Measurements from ENCODE around the gene DCX. TPM values are rescaled to one million over a fixed set of nuclear protein-coding genes. Genes with fewer than 3 reads are reported as not detected.

The DCX gene
- polyA plus RNA-seq, 3 donors = not detected

- no peaks in the 10 kb centered on the region for H3K9me3 Mint-ChIP-seq
- Histone ChIP-seq H3K27ac (ENCODE audit: low read depth in 1 of 2, low read length in 2 of 2) (no peak overlapping the region), H3K4me2 (replicated peaks; ENCODE audit: extremely low read depth, low read length, poor library complexity, severe bottlenecking) (no peak overlapping the region), H3K27me3 (ENCODE audit: control insufficient read depth in 2 of 2, insufficient read depth in 2 of 2, low read length in 2 of 2) (peaks cover 0 to 4% of the 10 kb centered on the region in 2 donors), H3K36me3 (replicated peaks in 1 of 2; ENCODE audit: control insufficient read depth in 1 of 2, insufficient read depth in 2 of 2, low read length in 2 of 2) (no peaks in the 10 kb centered on the region), H2AFZ (ENCODE audit: insufficient read depth, low read depth, low read length, poor library complexity, severe bottlenecking) (no peak overlapping the region), H3K4me3 (replicated peaks in 1 of 3; ENCODE audit: low read depth in 2 of 3, low read length in 3 of 3) (no peak overlapping the region), H3K79me2 (ENCODE audit: insufficient read depth, low read length) (no peaks in the 10 kb centered on the region), H3K9me3 (replicated peaks in 1 of 2; ENCODE audit: control insufficient read depth in 1 of 2, insufficient read depth in 1 of 2, low read length in 2 of 2) (no peaks in the 10 kb centered on the region), H3K4me1 (ENCODE audit: control insufficient read depth in 1 of 2, insufficient read depth in 2 of 2, low read length in 2 of 2) (no peaks in the 10 kb centered on the region), H4K20me1 (ENCODE audit: insufficient read depth, low read length) (no peaks in the 10 kb centered on the region), H3K9ac (ENCODE audit: insufficient read depth, low read length, poor library complexity, severe bottlenecking) (no peak overlapping the region)
- intact Hi-C loops (cut with micrococcal nuclease) = no loop called here
- no peak overlapping the region for H3K27ac Mint-ChIP-seq
- H3K4me1 Mint-ChIP-seq = no peaks in the 10 kb centered on the region
- TF ChIP-seq CTCF (IDR thresholded peaks at IDR 0.05) = no peak
- H3K4me3 Mint-ChIP-seq = no peak overlapping the region
- no CpG with 5 or more reads among the region's 2 CpGs for WGBS (ENCODE audit: insufficient coverage)
- no peak for DNase-seq
- H3K27me3 Mint-ChIP-seq (ENCODE audit: low read depth in 3 of 3) = peaks cover 0 to 12% (median 1%) of the 10 kb centered on the region in 3 donors
- H3K36me3 Mint-ChIP-seq = no peaks in the 10 kb centered on the region
These were observed 46.1 kb downstream of the DCX start for GRCh38 chrX:111365770-111366325.

GRCh38 chrX:111363741-111364140 lies 48.3 kb downstream of the DCX start:
- H3K4me3 ChIP-seq (replicated peaks in 1 of 3; ENCODE audit: low read depth in 2 of 3, low read length in 3 of 3) = no peak overlapping the region
- no peaks in the 10 kb centered on the region for H3K79me2 ChIP-seq (ENCODE audit: insufficient read depth, low read length)
- H3K9me3 ChIP-seq (replicated peaks in 1 of 2; ENCODE audit: control insufficient read depth in 1 of 2, insufficient read depth in 1 of 2, low read length in 2 of 2) = no peaks in the 10 kb centered on the region
- no peak overlapping the region for H3K4me3 Mint-ChIP-seq
- H3K9ac ChIP-seq (ENCODE audit: insufficient read depth, low read length, poor library complexity, severe bottlenecking) = no peak overlapping the region
- H3K4me1 ChIP-seq (ENCODE audit: control insufficient read depth in 1 of 2, insufficient read depth in 2 of 2, low read length in 2 of 2) = no peaks in the 10 kb centered on the region
- no peak overlapping the region for H3K4me2 ChIP-seq (replicated peaks; ENCODE audit: extremely low read depth, low read length, poor library complexity, severe bottlenecking)
- H2AFZ ChIP-seq (ENCODE audit: insufficient read depth, low read depth, low read length, poor library complexity, severe bottlenecking) = no peak overlapping the region
- H3K4me1 Mint-ChIP-seq = no peaks in the 10 kb centered on the region
- H3K9me3 Mint-ChIP-seq = no peaks in the 10 kb centered on the region
- no peak overlapping the region for H3K27ac Mint-ChIP-seq
- no peak for TF ChIP-seq CTCF (IDR thresholded peaks at IDR 0.05)
- H3K27me3 ChIP-seq (ENCODE audit: control insufficient read depth in 2 of 2, insufficient read depth in 2 of 2, low read length in 2 of 2) = peaks cover 0 to 4% of the 10 kb centered on the region in 2 donors
- WGBS (ENCODE audit: insufficient coverage) = 100% methylated on average over 2 of the region's 3 CpGs
- no peaks in the 10 kb centered on the region for H4K20me1 ChIP-seq (ENCODE audit: insufficient read depth, low read length)
- DNase-seq = no peak
- H3K36me3 Mint-ChIP-seq = no peaks in the 10 kb centered on the region
- no peak overlapping the region for H3K27ac ChIP-seq (ENCODE audit: low read depth in 1 of 2, low read length in 2 of 2)
- no peaks in the 10 kb centered on the region for H3K36me3 ChIP-seq (replicated peaks in 1 of 2; ENCODE audit: control insufficient read depth in 1 of 2, insufficient read depth in 2 of 2, low read length in 2 of 2)
- peaks cover 0 to 9% (median 0%) of the 10 kb centered on the region in 3 donors for H3K27me3 Mint-ChIP-seq (ENCODE audit: low read depth in 3 of 3)
- intact Hi-C loops (cut with micrococcal nuclease) = no loop called here
